Posterior cingulate gyrus (tissue), 11 donors: ENCODE results near the gene ZNF454.

Source experiments
- DNase-seq, 10 donors: peaks; one replicate each; pipeline versions ENCODE4 v3.0.0 to v3.0.0-alpha.2; 2020 to 2021; ENCODE audit warnings: mixed read lengths in 3 of 10
- intact Hi-C: fragments of 100-400 bp; cut with DNase I; formaldehyde crosslinking; loops from one replicate; pipeline ENCODE4 v1.15.1; 2023

The ZNF454 gene

DNA sequence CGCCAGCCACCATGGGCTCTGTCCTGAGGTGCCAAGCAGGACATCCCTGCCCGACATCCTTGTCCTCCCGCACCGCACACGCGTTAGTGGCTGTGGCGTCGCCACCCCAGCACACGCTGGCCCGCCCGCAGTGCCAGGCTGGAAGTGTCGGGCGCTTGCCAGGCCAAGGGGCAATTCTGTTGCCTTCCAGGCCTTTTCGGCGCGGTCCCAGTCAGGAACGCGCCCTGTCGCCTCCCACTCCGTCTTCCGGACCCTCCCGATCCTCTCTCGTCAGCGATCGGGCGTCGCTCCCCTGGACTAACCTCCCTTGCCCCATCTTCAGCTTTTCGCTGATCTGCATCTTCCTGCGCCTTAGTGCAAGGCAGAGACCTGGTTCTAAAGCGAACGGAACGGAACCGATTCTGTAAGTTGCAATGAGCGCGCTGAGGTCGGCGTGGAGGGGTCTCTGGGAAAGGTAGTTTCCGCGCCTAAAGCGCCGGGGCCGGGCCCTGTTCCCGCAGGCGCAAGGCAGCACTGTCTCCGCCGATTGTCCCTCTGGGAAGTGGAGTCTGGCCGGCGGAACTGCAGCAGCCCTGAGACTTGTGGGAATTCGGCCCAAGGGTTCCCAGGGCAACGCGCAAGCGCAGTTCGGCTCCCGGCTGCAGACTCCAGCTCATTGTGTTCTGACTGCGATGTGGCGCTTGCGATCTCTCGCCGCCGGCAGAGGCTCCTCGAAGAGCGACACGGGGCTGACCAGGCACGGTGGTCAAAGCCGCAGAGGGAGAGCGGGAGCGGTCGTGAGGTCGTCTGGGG is at the start of gene ZNF454:
Gene ZNF454 (plus strand): TSS at position 630 of the 792 bp plus-strand sequence. CDS start 1,594 bp downstream, outside the sequence.
- DNase-seq = peak; percentile 93 to 99 (median 96)
- intact Hi-C loops = loop anchor here (1.0 to 5.0 kb wide), 4 partner anchors 43 to 208 kb away; partner anchors contain the start of genes ZFP2, ZNF354A, ZNF354C and ZNF879

DNA sequence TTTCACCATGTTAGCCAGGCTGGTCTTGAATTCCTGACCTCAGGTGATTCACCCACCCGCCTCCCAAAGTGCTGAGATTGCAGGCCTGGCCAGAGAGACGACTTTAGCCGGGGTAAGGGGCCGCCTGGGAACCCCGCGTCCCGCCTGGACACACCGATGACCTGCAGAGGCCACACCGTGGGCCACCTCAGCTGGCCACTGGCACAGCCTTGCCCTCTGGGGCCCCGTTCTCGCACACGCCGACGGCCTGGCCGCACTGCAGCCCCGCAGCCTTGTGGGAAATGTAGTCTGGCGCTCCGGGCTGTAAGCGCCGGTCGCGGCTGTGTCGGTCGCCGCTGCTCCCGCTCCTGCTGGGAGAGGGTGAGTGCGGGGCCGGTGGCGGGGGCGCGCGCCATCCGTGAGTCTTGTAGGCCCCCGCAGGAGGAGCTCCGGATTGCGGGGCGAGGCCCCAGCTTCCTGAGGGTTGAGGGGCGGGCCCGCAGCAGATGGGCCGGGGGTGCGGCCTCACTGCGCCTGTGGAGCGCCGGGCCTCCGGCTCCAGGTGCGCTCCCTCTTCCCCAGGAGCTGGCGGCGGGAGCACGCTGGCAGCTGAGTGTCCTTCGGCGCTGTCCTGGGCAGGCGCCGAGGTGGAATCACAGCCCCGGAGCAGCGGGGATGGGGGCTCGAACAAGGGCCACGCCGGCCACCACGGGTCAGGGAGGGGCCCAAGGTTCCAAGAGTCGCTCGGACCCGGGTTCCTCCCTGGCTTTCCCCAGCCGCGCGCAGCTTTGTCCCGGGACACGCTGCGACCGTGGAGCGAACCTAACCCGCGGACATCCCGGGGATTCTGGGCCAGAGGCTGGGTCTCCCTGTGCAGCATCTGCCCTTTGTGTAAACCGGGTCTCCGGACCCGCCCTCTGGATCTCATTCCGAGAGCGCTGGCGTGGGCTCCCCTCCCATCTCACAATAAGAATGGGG is 45.1 kb upstream of the ZNF454 start, which contains the start of gene ZFP2:
Gene ZFP2 (plus strand): TSS at position 299 of the 957 bp plus-strand sequence. CDS start 35,401 bp downstream, outside the sequence.
- intact Hi-C loops = loop anchor here (5.0 kb wide), 1 partner anchor 46 kb away; the partner anchor contains the start of gene ZNF454
- DNase-seq = peak; percentile 54 to 96 (median 72)

DNA sequence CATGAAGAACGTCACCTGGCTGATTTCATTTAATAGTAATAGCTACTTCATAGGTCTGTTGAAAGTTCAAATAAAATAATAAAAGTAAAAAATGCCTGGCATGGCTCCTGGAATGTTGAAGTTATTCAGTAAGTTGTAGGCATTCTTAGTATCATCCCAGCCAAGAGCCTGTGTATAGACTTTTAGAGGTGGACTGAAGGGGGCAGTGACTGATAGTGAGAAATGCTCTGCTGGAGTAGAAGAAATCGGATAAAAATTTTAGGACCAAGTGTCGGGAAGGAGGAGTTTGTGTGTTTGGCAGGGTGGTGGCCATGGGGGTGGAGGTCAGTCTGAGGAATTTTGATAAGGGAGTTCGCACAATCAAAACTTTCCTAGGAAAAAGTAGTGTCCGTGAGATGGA is 41.7 kb upstream of the ZNF454 start:
- intact Hi-C loops = loop anchor here (5.0 kb wide), 1 partner anchor 43 kb away; the partner anchor contains the start of gene ZNF454
- no peak for DNase-seq

- intact Hi-C loops = no loop called here
- DNase-seq = no peak
Observed at GRCh38 chr5:178902849-178903248, 38.1 kb upstream of the ZNF454 start.

- no peak for DNase-seq
- intact Hi-C loops = no loop called here
Observed at GRCh38 chr5:178931846-178932760, 8.9 kb upstream of the ZNF454 start.

GRCh38 chr5:178941361-178941760 is 363 bp downstream of the ZNF454 start:
- peak in 7 of 10 donors; percentile 10 to 83 (median 17) for DNase-seq
- intact Hi-C loops = loop anchor here (1.0 to 5.0 kb wide), 4 partner anchors 44 to 209 kb away; partner anchors contain the start of genes ZFP2, ZNF354A, ZNF354C and ZNF879

DNA sequence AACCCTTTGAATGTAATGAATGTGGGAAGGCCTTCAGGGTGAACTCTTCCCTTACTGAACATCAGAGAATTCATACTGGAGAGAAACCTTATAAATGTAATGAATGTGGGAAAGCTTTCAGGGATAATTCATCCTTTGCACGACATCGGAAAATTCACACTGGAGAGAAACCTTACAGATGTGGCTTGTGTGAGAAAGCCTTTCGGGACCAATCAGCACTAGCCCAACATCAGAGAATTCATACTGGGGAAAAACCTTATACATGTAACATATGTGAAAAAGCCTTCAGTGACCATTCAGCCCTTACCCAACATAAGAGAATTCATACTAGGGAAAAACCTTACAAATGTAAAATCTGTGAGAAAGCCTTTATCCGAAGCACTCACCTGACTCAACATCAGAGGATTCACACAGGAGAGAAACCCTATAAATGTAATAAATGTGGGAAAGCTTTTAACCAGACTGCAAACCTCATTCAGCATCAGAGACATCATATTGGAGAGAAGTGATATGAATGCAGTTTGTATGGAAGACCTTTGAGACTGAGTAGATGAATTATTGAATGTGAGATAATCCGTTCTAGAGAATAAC is 24.6 kb downstream of the ZNF454 start:
- DNase-seq = no peak
- intact Hi-C loops = no loop called here

DNA sequence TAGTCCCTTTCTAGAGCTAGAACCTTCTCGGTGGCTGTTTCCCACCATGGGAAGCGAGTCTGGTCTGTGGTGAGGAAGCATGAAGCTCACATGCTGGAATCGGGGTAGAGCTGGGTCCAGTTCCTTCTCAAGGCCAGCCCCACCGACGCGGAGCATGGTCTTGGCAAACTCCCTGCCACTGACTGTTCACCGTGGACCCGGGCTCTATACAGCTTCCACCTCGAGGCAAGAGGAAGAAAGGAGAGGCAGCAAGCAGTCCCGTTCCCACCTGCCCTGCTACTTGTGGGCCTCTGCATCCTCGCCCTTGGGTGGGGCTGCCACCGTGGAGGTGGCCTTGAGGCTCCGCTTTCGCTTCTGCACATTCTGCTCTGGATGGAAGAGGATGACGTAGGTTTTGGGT is 40.4 kb downstream of the ZNF454 start:
- no peak for DNase-seq
- intact Hi-C loops = no loop called here

- DNase-seq = no peak
- intact Hi-C loops = no loop called here
Observed at GRCh38 chr5:178982941-178983340, 41.9 kb downstream of the ZNF454 start.

DNA sequence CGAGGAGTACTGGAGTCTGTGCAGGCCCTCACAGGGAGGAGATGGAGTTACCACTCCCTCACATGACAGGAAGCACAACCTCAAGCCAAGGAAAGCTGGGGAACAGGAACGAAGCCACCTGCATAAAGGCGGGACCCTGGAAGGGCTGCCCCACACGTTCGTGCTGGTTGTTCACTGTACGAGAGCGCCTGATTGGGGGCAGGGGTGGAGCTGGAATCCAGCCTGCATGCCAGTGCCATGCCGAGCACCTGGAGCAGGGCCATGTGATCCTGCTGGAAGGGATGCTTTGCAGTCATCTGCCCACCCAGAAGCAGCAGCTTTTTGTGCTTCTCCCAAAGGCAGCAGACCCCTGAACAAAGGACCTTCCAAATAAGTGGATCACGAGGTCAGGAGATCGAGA is 42.7 kb downstream of the ZNF454 start:
- intact Hi-C loops = no loop called here
- DNase-seq = no peak

DNA sequence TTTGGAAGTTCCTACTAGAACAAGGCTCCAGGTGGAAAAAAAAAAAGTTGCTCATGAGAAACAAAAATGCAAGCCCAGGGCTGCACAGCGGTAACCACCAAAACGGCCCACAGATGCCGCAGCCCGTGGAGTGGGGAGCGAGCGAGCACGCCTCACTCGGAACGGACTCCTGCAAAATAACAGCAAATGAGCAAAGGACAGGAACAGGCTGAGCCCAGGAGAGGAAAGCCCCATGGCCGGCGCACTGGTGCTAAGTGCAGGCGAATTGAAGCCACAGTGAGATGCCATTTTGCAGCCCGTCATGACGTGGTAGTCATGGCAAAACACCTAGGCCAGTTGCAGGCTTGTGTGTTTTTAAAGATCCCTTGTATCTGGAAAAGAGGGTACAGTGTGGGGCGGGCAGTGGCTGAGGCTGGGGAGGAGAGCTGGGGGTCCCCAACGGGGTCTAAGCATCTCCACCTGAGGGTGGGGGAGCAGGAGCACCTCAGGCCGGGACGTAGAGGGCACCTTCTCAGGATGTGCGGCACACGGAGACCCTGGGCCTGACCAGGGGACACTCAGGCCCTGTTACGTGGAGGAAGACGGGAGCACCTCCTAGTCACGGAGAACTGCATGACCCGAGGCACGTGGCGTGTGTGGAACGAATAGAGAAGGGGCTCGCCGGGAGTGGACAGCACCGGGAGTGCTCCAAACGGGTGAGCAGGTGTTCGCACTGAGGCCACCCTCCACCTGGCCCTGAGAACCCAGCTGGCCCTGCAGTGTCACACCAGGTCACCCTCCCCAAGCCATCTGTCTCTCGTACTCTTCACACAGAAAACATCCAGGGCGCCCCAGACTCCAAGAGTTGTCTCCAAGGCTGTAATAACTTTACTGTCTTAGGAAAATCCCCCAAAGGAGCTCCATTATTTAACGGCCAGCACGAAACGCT is 43.4 kb downstream of the ZNF454 start:
- DNase-seq = no peak
- intact Hi-C loops = no loop called here

GRCh38 chr5:178986326-178986960 is 45.4 kb downstream of the ZNF454 start:
- intact Hi-C loops = no loop called here
- DNase-seq = no peak

GRCh38 chr5:178988436-178989220 is 47.6 kb downstream of the ZNF454 start:
- intact Hi-C loops = no loop called here
- no peak for DNase-seq

DNA sequence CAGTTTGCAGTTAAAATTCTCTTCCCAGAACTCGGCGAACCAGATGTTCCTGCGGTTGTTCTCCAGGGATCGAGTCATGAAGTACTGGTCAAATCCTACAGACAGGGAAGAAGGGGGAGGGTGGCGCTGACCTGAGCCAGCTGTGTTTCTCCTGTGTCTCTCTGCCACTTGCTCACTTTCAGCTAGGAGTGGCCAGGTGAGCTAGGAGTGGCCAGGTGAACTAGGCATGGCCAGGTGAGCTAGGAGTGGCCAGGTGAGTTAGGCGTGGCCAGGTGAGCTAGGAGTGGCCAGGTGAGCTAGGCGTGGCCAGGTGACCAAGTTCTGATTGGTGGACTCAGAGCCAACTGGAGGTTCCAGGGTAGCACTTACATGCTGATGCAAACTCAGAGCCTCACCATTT is 48.3 kb downstream of the ZNF454 start:
- intact Hi-C loops = no loop called here
- no peak for DNase-seq

DNA sequence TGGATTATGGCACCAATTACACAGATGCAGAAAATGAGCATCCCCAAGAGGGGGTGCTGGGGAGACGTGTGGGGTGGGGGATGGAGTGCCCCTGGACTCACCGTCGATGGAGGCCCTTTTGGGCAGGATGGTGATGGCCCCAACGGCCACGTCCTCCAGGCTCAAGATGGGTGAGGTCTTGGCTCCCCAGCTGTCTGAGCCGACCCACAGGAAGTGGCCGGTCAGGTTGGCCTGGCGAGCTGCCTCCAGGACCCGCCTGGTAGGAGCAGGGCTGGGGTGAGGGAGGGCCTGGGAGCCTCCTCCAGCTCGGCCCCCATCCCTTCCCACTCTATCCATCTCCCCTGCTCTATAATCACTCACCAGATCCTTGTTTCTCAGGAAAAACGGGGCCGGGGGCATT is 49.5 kb downstream of the ZNF454 start:
- DNase-seq = peak in 1 of 10 donors; percentile 77
- intact Hi-C loops = no loop called here

GRCh38 chr5:178991190-178992145 is 50.5 kb downstream of the ZNF454 start:
- intact Hi-C loops = no loop called here
- peak in 1 of 10 donors; percentile 70 for DNase-seq
